H1 (cell line): ENCODE data around the gene PRR7. TPM values are rescaled to one million over a fixed set of nuclear protein-coding genes. Genes with fewer than 3 reads are reported as not detected.

Experiments
- POU5F1 ChIP-seq: IDR thresholded peaks from 2 replicates; pipeline ENCODE4 v1.6.1; 2011; ENCODE audit warnings: low read depth, mild to moderate bottlenecking, low read length, moderate library complexity
- RBBP5 ChIP-seq: IDR thresholded peaks from 2 replicates; pipeline ENCODE4 v1.7.1; 2012; ENCODE audit warnings: low read depth, mild to moderate bottlenecking, inconsistent platforms, low read length, moderate library complexity, borderline replicate concordance
- TBP ChIP-seq: IDR thresholded peaks from 2 replicates; pipeline ENCODE4 v1.6.1; 2011; ENCODE audit warnings: low read depth, low read length, improper control_type of control experiment
- polyA plus RNA-seq, 7 experiments: library from polyadenylated mRNA; depleted of rRNA in 3 of 7; stranded (reverse) in 5 of 7; unstranded in 2 of 7; fragments of >200 nt in 5 of 7; fragments of 200-250 nt in 2 of 7; gene quantifications; 1 replicate in 5 of 7; 2 replicates in 1 of 7; 4 replicates in 1 of 7; pipeline versions ENCODE4 v1.2.1 to v1.2.3, GENCODE V29; 2011 to 2013; ENCODE audit warnings: missing spikeins in 2 of 7, mixed read lengths in 2 of 7
- total RNA-seq: library from RNA; stranded (reverse); fragmentation: NEBNext Ultra II Directional; extraction: Animal tissue kit (Norgen Biotek cat#: 25700); gene quantifications from 2 replicates; pipeline ENCODE4 v1.2.1, GENCODE V29; 2021

PRR7 gene
- total and polyA plus RNA-seq, 2 of the 8 experiments (the other 6 are each of a cell fraction or from before 2014, with no cell fraction given) = 8.0 to 11.8 TPM

GRCh38 chr5:177430140-177430951 lies 16.3 kb upstream of the PRR7 start (continued):
- TF ChIP-seq POU5F1 (no peak), TBP (no peak), RBBP5 (no peak)
- TF ChIP-seq, all 59 proteins: peak for 0
